ENCODE measurements around the gene WIPF2. TPM values are rescaled to one million over a fixed set of nuclear protein-coding genes. Genes with fewer than 3 reads are reported as not detected.

WIPF2 gene
- total and polyA plus RNA-seq, 2 of the 8 experiments (the other 6 are each of a cell fraction or from before 2014, with no cell fraction given): 6.9 to 25.3 TPM

- H3K23me2 ChIP-seq (ENCODE audit: low read depth, low read length): peaks cover 8% of the 10 kb centered on the region
- H3K27ac ChIP-seq (ENCODE audit: low read depth, low read length): no peak overlapping the region
- H3K9me3 ChIP-seq (ENCODE audit: insufficient read depth in 2 of 2, low read depth in 1 of 2, low read length in 1 of 2): no peaks in the 10 kb centered on the region
- H3K18ac ChIP-seq (ENCODE audit: extremely low read depth, low read length): no peak overlapping the region
- ChIA-PET POLR2A (ENCODE audit: partially characterized antibody) (interaction anchor here (0.7 to 10.5 kb wide), 2 partner anchors 9 to 105 kb away, joined by 3 to 105 read pairs; partner anchors contain the start of gene RAPGEFL1), CTCF (ENCODE audit: partially characterized antibody) (interaction anchor here (0.5 to 7.0 kb wide), 4 partner anchors 13 to 1777 kb away, joined by 3 to 61 read pairs (median 3); no protein-coding TSS in a partner anchor)
- no peak overlapping the region for H2BK15ac ChIP-seq (ENCODE audit: low read length)
- H3K79me1 ChIP-seq (ENCODE audit: low read depth, low read length): no peaks in the 10 kb centered on the region
- H2BK12ac ChIP-seq (ENCODE audit: low read depth, low read length): no peak overlapping the region
- H3K4me3 ChIP-seq (ENCODE audit: extremely low read depth in 1 of 4, insufficient read depth in 2 of 4, low read depth in 3 of 4, low read length in 4 of 4): no peak overlapping the region
- H3K36me3 ChIP-seq (ENCODE audit: control insufficient read depth in 2 of 4, insufficient read depth in 4 of 4, low read length in 3 of 4): peaks cover 0 to 3% (median 0%) of the 10 kb centered on the region in 4 experiments; a peak in 2 of 8 replicates
- no peak overlapping the region for H3K23ac ChIP-seq (ENCODE audit: insufficient read length)
- H4K20me1 ChIP-seq (replicated peaks in 1 of 2; ENCODE audit: control insufficient read depth in 1 of 2, insufficient read depth in 2 of 2, low read length in 2 of 2): peaks cover 0 to 2% of the 10 kb centered on the region in 2 experiments
- no peaks in the 10 kb centered on the region for H3K27me3 ChIP-seq (replicated peaks in 1 of 4; ENCODE audit: control insufficient read depth in 3 of 4, extremely low read depth in 1 of 4, insufficient read depth in 3 of 4, low read length in 3 of 4)
- WGBS, 2 experiments (ENCODE audit: extremely low coverage in 1 of 2, insufficient coverage in 1 of 2, insufficient read length in 1 of 2, insufficient replicate concordance in 2 of 2, low coverage in 1 of 2, low lambda C conversion rate in 2 of 2, missing lambda C conversion rate in 1 of 2): 93% methylated on average over 3 of the region's 3 CpGs; no CpG with 5 or more reads in 1 of the 2 experiments
- H2BK20ac ChIP-seq (ENCODE audit: low read length): no peak overlapping the region
- H3K4me1 ChIP-seq (replicated peaks in 1 of 4; ENCODE audit: control insufficient read depth in 3 of 4, insufficient read depth in 4 of 4, low read length in 3 of 4): peaks cover 0 to 8% (median 5%) of the 10 kb centered on the region in 4 experiments; a peak in 5 of 7 replicates
- no peak overlapping the region for H3K4me2 ChIP-seq (ENCODE audit: insufficient read depth in 1 of 2, low read depth in 2 of 2, low read length in 2 of 2)
- H4K8ac ChIP-seq (ENCODE audit: extremely low read depth, insufficient read depth, low read length): no peak overlapping the region
- H2AFZ ChIP-seq (ENCODE audit: low read length): no peak overlapping the region
- no peaks in the 10 kb centered on the region for H3K79me2 ChIP-seq (ENCODE audit: control insufficient read depth in 1 of 2, insufficient read depth in 2 of 2, low read length in 2 of 2)
- H2BK5ac ChIP-seq (ENCODE audit: low read depth, low read length): no peak overlapping the region
- DNase-seq (ENCODE audit: low read depth in 1 of 2, low spot score in 2 of 2) (no peak), FAIRE-seq (no peak)
- no peak overlapping the region for H4K5ac ChIP-seq (ENCODE audit: insufficient read length, low read depth, low read length)
- no peak overlapping the region for H4K91ac ChIP-seq (replicated peaks; ENCODE audit: insufficient read length, low read length)
- H3K4ac ChIP-seq (replicated peaks; ENCODE audit: insufficient read length, low read depth, low read length): no peak overlapping the region
- no peak overlapping the region for H3K56ac ChIP-seq (replicated peaks; ENCODE audit: insufficient read length, low read depth, low read length)
- no peak overlapping the region for H2AK5ac ChIP-seq (ENCODE audit: low read depth, low read length)
- H2BK120ac ChIP-seq (replicated peaks; ENCODE audit: low read depth, low read length): no peak overlapping the region
- H3K14ac ChIP-seq (ENCODE audit: insufficient read length): no peak overlapping the region
- no peak overlapping the region for H3K9ac ChIP-seq (replicated peaks in 1 of 4; ENCODE audit: extremely low read depth in 1 of 4, low read depth in 3 of 4, low read length in 3 of 4)
- TF ChIP-seq CBX8 (IDR thresholded peaks at IDR 0.05; ENCODE audit: borderline replicate concordance, low read depth, low read length) (no peak), KDM5A (IDR thresholded peaks at IDR 0.05; ENCODE audit: low read length) (no peak), SRF (IDR thresholded peaks at IDR 0.05; ENCODE audit: low read depth, low read length) (no peak), KDM4A (IDR thresholded peaks at IDR 0.05; ENCODE audit: low read depth, low read length, severe bottlenecking) (no peak), BRCA1 (IDR thresholded peaks at IDR 0.05; ENCODE audit: low read depth, low read length) (no peak), SP4 (IDR thresholded peaks at IDR 0.05; ENCODE audit: low read length) (no peak), POU5F1 (IDR thresholded peaks at IDR 0.05; ENCODE audit: low read depth, low read length) (no peak), TAF1 (IDR thresholded peaks at IDR 0.05; ENCODE audit: low read depth, low read length) (no peak), CEBPB (IDR thresholded peaks at IDR 0.05; ENCODE audit: low read depth, low read length) (no peak), CTCF (IDR thresholded peaks at IDR 0.05; ENCODE audit: control extremely low read depth in 1 of 3, insufficient read depth in 1 of 3, low read depth in 1 of 3, low read length in 3 of 3) (no peak), MAFK (IDR thresholded peaks at IDR 0.05; ENCODE audit: low read depth, low read length) (no peak)
Observed at GRCh38 chr17:40187238-40187637, 31.9 kb upstream of the WIPF2 start.
